NCI-H774 (cell line): ENCODE results near the gene SDR42E1.

Experiments
- DNase-seq: peaks from one replicate; lab custom pipeline; 2025; lab: John Stamatoyannopoulos, UW

SDR42E1 gene

GRCh38 chr16:81939164-81940056 lies 71.9 kb downstream of the SDR42E1 start:
- no peak for DNase-seq
